ENCODE measurements around the gene MDH1B.
"Not testable (repeated sequence)": the region's sequence is repeated elsewhere in the genome, so short reads cannot be mapped to it uniquely, and the experiment has no call there.

MDH1B gene

DNA sequence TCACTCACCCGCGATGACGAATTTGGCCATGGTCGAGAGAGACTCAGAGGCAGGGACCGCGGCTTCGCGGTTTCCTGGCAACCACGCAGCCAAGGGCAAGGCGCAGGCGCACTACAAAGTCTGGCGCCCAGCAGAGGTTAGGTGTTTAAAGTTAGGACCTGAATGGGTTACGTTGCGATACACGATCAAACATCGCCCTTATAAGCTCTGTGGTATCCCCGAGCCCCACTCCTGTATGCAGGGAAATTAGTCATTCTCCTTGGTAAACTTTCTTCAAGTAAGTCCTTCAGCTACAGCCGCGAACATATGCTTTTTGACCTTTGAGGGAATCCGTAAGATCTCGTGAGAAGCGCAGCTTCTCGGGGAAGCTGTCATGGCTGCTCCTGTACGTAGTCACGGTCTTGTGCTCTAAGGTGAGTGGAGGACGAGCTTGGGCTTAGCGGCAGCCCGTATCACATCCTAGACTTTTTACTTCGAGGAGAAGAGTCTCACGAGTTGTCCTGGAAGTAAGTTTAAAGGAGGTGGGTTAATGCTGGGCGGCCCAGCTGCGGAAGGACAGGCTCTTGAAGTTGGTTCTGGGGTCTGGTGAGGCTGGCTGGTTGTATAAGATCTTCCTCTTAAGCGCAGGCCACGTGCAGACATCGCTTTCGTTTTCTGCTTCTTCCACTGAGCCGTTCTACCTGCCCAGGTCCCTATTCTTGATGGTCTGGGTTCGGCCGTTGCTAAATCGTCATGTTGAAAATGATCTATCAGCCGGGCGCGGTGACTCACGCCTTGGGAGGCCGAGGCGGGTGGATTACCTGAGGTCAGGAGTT is at the start of gene MDH1B, which contains the start of gene FASTKD2:
TSS of gene MDH1B (minus strand) at position 87 of the 815 bp plus-strand sequence. CDS start at position 30, 57 bp downstream.
TSS of gene FASTKD2 (plus strand) at position 365 of the 815 bp plus-strand sequence. CDS start 1,088 bp downstream, outside the sequence.
- DNase-seq = peak; percentile 91

- DNase-seq = no peak
Observed at GRCh38 chr2:206814498-206814897, 49.4 kb upstream of the MDH1B start.

DNA sequence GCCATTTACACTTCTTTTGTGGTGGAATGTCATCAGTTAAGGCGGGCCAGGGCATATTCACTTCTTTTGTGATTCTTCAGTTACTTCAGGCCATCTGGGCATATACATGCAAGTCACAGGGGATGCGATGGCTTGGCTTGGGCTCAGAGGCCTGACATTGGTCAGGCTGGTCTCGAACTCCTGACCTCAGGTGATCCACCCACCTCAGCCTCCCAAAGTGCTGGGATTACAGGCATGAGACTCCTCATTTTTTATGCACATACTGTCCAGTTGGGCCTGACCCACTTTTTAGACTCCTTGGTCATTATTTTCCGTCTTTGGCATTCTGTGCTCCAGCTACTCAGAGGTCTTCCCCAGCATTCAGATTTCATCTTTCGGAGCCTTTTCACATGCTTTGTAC is 47.3 kb upstream of the MDH1B start:
- not testable (repeated sequence) for DNase-seq

GRCh38 chr2:206807624-206808023 is 42.5 kb upstream of the MDH1B start:
- DNase-seq = not testable (repeated sequence)

DNA sequence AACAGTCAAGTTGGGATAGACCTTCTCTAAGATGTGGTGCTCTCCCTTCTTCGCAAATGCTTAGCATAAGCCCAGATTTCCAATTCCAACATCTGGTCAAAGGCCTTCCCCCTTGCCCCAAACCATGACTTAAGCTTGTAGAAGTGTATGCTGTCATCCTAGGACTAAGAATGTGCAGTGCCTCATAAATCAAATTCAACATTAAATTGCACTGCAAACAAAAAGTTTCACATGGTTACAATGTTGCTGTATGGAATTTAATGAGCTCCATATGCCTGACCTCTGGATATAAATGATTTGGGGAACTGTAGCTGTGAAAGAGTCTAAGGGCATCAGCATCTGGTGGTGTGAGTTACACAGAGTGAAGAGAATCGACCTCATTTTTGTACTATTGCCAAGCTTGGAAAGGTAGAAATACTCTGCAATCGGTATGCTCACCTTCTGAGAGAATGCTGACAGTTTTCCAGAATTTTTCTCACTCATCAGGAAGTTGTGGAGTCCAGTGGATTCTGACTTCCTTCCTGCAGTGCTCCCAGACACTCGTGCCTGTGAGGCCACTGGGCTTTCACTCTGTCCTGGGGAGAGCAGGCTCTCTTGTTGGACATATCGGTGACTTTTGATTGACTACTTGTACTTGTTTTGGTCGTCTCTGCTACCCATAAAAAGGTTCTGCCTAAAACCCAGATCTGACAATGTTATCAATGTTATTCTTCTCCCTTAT is 40.9 kb upstream of the MDH1B start:
- no peak for DNase-seq

GRCh38 chr2:206804326-206804725 is 39.2 kb upstream of the MDH1B start:
- no peak for DNase-seq

DNA sequence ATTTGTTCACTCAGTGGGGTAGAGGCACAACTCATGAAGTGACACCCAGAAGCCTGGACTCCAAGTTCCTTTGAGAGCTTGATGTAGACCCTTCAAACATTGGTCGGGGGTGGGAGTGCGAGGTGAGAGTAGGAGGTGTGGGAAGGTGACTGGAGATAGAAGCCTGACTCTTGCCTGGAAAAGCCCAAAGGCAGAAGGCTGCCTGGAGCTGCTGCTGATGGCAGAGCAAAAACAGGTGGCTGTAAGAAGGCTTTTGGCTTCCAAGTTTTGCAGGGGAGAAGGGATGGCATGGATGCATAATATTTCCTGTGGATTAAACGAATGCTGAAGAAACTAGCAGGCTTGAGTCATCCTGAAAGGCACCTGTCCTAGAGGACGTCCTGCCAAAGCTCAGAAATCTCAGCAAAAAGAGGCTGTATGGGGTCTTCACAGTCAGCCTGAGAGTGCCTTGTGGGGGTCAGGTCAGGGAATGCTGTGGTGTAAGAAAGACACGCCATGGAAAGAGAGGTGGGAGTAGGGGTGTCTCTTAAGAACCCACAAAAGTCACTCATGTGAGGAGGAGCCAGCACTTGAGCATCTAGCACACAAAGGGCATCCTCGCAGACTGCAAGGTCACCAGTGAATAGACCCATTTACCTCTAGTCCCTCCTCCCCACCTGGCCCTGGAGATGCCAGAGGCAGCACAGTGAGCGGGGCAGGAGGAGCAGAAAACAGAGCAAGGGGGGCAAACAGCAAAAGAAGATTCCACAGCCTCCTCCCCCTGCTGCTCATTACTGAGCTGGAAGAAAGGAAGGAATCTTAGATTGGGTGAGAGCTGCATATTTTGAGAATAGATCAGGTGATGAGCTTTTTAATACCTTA is 37.8 kb upstream of the MDH1B start:
- no peak for DNase-seq

DNA sequence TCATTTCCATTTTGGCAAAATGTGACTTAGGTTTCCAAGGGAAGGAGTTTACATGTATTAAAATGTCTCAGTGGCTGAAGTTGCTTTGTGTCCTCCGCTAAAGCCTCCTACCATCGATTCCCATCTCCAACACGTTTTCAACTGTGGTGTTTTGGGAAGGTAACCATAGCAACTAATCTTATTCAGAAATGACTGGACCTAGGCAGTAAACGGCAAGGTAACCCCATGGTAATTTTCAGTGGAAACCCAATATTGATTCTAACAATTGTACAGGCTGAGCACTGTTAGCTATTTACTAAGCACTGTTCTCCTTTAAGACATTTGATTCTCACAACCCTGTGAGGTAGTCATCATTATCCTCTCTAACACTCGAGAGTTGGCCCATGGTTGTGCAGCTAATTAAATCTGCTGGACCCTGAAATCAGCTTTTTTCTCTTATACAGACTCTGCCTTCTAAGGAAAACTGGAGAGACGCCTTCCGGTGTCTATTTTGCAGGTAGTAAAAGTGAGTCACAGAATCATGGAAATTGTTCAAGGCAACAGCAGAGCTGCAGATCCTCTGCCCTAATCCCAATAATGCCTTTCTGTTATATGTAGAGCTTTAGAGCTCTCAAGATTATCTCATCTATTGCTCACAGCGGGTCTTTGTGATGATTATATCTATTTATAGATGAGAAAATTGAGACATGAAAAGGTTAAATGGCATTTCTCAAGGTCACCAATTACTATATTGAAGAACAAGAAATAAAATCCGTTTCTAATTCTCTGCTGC is 36.5 kb upstream of the MDH1B start:
- DNase-seq = no peak

- peak; percentile 52 for DNase-seq
Observed at GRCh38 chr2:206800506-206801417, 35.6 kb upstream of the MDH1B start.

- DNase-seq = no peak
Observed at GRCh38 chr2:206799083-206799482, 34.0 kb upstream of the MDH1B start.

GRCh38 chr2:206798000-206798399 is 32.9 kb upstream of the MDH1B start:
- no peak for DNase-seq

DNA sequence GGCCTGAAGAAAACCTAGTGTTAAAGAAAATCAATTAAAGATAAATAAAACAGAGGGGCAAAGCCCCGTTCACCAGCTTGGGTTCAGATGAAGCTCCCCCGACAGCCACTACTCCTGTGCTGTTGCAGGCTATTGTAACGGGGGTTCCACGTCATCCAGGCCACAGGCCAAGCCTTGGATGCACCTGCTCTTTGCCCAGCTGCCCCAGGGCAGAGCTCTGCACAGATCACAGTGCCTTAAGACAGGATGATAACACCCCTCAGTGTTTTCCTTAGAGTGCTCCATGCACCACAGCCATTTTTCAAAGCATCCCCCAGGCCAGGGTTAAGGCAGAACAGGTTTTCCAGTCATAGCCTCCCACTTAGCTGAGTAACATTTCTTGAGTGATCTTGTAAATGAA is 32.2 kb upstream of the MDH1B start:
- no peak for DNase-seq

DNA sequence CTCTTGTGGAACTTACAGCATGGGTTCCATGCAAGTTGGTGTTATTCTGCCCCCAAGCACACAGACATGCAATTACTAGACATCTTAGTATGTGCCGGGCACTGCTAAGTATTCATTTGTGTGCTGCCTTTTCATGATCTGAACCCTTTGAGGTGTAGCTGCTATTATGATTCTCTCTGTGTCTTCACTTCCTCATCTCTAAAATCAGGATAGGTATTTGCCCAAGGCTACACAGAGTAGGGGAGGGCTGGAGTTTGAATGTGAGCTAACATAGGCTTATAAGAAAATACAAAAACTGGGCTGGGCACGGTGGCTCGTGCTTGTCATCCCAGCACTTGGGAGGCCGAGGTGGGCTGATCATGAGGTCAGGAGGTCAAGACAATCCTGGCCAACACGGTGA is 27.5 kb upstream of the MDH1B start:
- DNase-seq = no peak

DNA sequence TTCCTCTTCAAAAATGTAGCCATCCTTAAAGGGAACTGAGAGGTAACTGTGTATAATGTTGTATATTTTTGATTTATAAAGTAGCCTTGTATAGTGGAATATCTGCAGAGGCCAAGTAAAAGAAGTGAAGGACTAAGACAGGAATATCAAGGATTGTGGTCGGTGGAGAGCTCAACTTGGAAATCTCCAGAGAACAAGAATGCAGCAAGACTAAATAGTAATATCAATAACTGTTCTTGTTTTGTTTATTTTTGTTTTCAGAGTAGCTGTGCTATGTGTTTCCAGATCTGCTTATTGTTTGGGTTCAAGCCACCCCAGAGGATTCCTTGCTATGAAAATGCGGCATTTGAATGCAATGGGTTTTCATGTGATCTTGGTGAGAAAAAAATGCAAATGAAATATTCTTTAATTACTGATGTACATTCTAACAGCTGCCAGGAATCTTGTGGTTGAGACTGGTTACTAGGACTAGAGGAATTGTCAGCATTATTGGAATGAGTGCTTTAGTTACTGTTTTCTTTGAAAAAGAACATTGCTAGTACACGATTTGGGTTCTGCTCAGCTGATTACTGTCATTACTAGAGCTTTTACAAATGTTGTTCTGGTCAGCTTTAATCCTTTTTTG is 25.3 kb upstream of the MDH1B start:
- DNase-seq = no peak

- no peak for DNase-seq
Observed at GRCh38 chr2:206784559-206785353, 19.6 kb upstream of the MDH1B start.

DNA sequence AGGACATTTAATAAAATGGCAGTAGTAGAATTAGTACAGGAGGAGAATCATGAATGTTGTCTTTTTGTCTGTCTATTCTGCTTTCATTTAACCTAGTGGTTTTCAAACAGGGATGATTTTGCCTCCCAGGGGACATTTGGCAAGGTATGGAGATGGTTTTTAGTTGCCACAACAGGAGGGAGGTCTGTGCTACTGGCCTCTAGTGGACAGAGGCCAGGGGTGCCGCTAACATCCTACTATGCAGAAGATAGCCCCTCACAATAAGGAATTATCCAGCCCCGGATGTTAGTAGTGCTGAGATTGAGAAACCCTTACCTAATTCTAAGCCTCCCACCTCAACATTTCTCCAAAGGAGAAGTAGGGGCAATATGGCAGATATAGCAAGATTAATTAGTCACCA is 18.6 kb upstream of the MDH1B start:
- no peak for DNase-seq

DNA sequence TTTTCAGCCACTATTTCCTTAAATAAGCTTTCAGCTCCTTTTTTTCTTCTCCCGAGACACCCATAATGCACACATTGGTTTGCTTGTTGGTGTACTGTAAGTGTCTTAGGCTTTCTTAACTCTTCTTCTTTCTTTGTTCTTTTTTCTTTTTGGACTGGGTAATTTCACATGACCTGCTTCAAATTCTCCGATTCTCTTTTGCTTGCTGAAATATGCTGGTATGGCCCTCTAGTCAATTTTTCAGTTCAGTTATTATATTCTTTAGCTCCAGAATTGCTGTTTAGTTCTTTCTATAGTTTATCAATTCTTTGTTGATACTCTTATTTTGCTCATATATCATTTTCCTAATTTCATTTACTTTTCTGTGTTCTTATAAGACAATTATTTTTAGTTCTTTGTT is 15.5 kb upstream of the MDH1B start:
- DNase-seq = no peak

GRCh38 chr2:206776432-206776831 is 11.3 kb upstream of the MDH1B start:
- no peak for DNase-seq

GRCh38 chr2:206774871-206775270 is 9.7 kb upstream of the MDH1B start:
- no peak for DNase-seq
